Stimulated activated naive CD8-positive, alpha-beta T cell treated with anti-CD3 and anti-CD28 coated beads, Interleukin-15, Interleukin-2, amounts not matched to agents 100 U/mL and 50 U/mL, for 24 hours (primary cell): ENCODE measurements around the gene SZT2.
"Not testable (repeated sequence)": the region's sequence is repeated elsewhere in the genome, so short reads cannot be mapped to it uniquely, and the experiment has no call there.

ENCODE experiments used
- ATAC-seq: fragments of 150-1000 bp; cut with Tn5 transposase; one replicate; pipeline ENCODE4 v1.10.0; 2021
- DNase-seq: peaks from one replicate; pipeline ENCODE4 v3.0.0; 2021

The SZT2 gene

DNA sequence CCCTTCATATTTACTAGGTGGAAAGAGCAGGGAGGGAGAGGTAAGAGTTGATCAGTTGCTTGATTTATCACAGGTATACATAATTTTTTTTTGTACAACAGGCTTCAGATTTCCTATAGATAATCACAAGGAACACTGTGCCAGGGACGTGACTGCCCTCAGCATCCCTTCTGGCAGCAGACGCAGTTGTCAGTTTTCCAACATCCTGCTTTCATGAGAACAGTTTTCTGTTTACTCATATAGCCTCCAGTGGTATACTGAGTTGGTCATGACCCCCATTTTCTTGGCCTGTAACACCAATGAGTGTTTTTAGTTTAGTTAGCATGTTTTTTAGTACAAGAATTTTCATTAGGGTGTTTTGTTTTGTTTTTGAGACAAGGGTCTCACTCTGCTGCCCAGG lies 103.1 kb downstream of the SZT2 start:
- ATAC-seq (no peak), DNase-seq (no peak)

DNA sequence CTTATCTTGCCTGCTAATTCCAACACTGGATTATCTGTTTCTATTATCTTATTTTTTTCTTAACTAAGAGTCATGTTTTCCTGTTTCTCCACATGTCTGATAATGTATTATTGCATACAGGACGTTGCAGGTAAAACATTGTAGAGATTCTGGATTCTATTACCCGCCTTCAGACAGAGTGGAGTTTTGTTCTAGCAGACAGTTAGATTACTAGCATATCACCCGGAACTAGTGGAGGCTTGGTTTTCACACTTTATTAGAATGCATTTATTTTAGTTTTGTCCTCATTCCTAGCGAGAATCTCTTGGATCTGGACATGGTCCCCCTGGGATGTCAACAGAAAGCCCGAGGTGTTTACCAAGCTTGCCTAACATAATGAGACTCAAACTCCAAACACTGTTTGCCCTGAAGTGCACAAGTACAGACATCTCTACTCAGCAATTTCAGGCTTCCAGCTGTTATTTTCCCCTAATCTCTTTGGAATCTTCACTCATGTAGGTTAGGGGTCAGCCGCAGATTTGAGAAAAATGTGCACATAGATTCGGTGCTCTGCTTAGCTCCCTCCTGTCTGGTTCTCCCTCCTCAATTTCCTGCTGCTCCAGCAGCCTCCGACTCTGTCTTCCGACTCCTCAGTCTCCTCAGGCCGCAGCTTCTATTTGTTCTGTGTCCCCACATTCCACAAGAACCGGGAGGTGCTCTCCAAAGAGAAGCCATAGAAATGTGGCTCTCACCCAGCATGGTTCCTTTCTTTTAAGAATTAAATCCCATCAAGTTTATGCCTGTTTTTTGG lies 104.2 kb downstream of the SZT2 start:
- ATAC-seq, result no peak

DNA sequence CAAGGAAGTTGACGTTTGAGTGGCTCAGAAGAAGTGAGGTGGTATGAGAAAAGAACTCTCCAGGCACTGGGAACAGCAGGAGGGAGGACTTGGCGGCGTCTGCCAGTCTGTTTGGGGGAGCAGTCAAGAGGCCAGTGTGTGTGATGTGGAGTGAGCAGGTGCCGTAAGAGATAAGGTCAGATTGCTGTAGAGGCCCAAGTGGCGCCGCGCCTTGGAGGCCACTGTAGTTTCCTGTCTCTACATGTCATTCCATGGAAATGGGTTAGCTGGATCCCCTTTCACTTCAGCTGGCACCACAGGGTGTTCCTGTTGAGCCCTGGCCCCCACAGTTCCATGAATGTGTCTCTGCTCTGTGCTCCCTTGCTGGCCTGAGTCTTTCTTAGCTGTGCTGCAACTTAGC lies 105.5 kb downstream of the SZT2 start:
- ATAC-seq (no peak), DNase-seq (no peak)

More for the DNA sequence above, 104.2 kb downstream of the SZT2 start:
- DNase-seq, result no peak

DNA sequence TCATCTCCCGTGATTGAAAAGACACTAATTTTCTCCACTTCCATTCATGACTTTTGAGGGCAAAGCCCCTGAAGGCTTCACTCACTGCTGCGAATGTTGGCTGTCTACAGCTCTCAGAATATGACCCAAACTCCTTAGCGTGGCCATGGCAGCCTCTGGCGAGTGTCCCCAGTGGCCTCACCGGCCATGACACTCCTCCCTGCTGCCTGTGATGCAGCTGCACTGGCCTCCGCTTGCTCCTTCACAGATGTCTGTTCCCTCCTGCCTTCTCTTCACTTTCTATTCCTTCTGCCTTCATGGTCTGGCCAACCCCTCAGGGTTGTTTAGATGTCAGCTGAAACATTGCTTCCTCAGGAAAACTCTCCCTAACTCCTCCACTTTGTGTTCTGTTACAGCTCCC lies 110.2 kb downstream of the SZT2 start:
- DNase-seq (no peak), ATAC-seq (no peak)

DNA sequence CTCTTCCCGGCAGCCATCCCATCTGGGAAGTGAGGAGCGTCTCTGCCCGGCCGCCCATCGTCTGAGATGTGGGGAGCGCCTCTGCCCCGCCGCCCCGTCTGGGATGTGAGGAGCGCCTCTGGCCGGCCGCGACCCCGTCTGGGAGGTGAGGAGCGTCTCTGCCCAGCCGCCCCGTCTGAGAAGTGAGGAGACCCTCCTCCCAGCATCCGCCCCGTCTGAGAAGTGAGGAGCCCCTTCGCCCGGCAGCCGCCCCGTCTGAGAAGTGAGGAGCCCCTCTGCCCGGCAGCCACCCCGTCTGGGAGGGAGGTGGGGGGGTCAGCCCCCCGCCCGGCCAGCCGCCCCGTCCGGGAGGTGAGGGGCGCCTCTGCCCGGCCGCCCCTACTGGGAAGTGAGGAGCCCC lies 112.1 kb downstream of the SZT2 start:
- ATAC-seq, DNase-seq: not testable (repeated sequence)

DNA sequence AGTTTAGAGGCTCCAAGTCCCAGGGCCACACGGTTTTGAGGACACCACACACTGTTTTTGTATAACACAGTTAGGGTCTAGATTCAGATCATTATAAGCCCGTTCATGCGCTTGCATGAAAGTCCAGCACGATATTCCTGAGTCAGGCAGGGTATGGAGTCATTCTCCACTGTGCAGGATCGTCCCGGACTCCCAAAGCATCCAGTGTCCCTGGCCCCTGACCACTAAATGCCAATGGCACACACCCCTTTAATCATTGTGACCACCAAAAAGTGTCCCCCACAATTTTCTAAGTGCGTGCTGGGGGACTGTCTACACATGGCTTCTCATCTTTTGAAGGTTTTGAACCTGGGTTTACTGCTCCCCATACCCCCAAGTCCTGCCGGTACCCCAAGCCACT lies 113.8 kb downstream of the SZT2 start:
- ATAC-seq (no peak), DNase-seq (no peak)
